Lung microvascular endothelial cell (primary cell): Measurements from ENCODE around the gene TMPRSS4. TPM values are rescaled to one million over a fixed set of nuclear protein-coding genes. Genes with fewer than 3 reads are reported as not detected.

Experiments
- DNase-seq, 2 donors: peaks; one replicate each; pipeline versions ENCODE4 v3.0.0 to v3.0.0-alpha.2; 2010; ENCODE audit warnings: low read depth in 2 of 2
- total RNA-seq: library from RNA; depleted of rRNA; stranded (reverse); fragments of >200 nt; gene quantifications from 2 replicates; pipeline ENCODE4 v1.2.1, GENCODE V29; 2014

The TMPRSS4 gene
- total RNA-seq, 1 donor from 2014 or later: not detected

DNA sequence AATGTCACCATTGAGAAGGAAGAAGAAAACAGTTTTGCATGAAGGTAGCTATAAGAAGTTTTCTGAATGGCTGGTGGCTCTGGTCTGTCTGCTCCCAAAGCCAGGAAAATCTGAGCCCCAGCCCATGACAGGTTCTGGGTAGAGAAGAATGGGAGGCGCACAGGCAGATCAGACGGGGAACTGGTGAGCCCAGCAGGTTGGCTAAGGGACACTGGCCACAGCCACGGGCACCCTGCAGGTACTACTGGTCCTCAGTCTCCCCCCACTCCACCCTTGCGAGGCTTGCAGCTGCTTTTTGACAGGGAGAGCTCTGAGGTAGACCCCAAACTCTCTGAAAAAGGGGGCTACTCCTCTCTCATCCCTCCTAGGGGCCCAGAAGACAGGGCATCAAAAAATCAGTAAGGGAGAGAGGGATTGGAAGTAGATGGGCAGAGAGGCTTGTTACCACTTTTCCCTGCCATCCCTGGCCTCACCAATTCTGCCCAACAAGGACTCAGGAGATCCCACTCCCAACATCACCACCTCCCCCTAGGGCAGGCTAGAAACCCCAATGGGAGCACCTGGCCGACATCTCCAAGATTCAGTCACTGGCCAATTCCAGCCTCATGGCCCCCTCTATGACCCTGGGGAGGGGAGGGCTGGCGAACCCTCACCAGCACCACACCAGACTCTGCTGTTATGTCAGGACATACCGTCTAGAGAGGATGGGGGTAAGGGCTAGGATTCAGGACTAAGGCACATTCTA is 58.3 kb downstream of the TMPRSS4 start:
- DNase-seq: no peak

DNA sequence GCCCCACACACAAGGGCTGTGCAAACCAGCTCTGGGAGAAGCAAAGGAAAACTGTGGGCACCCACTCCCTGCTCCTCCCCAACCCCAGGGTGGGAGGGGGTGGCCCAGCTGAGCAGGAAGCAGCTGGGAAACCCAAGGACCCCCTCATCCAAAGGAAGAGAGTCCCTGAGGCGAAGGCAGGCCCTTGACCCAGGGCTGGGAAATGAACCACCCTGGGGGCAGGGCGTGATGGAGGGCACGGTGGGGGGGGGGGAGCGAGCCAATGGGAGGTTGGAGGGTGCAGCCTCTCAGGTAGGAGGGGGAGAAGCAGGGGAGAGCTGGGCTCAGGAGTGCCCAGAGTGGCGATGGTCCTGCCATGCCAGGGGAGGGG is 58.9 kb downstream of the TMPRSS4 start:
- DNase-seq: no peak

DNA sequence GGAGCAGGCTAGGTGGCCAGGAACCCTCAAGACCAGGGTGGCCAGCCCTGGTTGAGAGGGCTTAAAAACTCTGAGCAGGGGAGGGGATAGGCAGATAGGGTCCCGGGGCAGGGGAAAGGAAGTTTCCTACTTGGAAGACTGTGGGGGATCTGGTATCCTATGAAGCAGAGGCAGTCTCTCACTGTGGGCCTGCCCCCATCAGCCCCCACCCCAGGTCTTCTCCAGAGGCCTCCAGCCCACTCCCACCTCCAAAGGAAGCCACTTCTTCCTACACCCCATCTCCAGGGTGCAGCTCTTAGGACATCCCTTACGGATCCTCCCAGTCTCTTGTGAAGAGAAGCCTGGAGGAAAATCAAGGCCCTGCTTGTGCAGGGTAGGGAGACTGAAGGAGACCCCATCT is 59.5 kb downstream of the TMPRSS4 start:
- no peak for DNase-seq

DNA sequence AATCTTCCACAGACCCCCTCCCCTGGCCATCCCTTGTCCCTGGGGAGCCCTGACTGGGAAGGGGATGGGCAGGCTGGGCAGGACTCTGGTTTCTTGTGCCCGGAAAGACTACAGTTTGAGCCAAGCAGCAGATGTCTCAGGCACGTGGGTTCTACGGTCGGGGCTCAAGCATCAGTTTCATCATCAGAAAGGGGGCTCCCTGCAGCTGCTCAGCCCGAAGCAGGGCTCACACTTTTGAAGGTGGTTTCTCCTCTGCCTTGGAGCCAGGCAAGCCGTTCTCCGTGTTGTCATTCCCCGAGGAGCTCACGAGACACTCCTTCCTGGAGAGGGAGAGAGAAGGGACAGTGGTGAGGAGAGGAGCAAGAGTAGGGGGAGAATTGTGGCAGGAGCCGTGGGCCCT is 59.9 kb downstream of the TMPRSS4 start:
- DNase-seq: no peak

DNA sequence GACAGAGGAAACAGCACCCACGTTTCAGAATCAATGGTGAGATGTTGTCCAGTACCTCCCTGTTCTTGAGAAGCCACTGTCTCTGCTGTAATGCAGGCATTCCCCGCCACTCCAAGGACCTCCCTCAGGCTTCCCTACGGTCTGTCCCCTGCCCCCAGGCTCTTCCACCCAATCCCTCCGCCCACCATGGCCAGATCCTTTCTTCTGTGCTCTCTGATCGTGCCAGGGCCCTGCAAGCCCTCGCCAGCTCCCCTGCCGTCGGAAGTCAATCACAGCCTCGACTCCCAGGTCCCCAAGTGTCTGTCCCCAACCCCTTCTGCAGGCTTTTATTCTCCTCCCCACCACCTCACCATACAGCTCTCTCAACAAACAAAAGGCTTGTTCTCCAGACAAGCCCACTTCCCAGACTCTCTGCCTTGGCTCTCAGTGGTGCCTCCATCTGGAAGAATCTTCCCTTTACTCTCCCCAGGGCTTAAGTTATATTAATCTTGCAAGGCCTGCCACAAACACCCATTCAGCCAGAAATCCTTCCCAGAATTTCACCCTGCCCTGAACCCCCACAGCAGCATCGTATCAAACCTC is 62.1 kb downstream of the TMPRSS4 start:
- no peak for DNase-seq

DNA sequence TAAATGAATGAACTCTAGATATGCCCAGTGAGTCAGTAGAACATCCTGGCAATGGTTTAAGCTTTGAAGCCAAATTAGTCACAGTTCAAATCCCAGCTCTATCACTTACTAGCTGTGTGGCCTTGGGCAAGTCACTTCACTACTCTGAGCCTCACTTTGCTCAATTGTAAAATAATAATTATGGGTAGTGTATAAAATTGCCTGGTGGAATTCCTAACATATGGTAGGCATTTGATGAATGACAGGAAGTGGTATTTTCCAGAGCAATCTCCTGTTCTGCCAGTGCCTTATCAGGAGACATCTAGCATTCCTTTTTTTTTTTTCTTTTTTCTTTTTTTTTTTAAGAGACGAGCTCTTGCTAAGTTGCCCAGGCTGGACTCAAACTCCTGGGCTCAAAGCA is 62.7 kb downstream of the TMPRSS4 start:
- DNase-seq: no peak

DNA sequence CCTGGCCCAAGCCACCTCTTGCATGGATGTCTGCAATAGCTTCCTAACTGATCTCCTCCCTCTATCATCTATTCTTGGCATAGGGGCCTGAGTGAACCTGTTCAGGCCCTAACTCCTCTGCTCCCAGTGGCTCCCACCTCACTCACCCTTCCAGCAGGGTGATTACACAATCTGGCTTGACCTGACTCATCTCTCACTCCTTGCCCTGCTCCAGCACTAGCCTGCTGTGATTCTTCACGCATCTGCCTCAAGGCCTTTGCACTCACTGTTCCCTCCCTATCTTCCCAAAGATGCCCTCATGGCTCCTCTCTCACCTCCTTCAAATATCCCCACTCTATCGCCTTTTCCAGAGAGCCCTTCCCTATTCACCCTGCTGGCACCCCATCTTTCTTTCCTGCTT is 65.2 kb downstream of the TMPRSS4 start:
- DNase-seq: no peak

DNA sequence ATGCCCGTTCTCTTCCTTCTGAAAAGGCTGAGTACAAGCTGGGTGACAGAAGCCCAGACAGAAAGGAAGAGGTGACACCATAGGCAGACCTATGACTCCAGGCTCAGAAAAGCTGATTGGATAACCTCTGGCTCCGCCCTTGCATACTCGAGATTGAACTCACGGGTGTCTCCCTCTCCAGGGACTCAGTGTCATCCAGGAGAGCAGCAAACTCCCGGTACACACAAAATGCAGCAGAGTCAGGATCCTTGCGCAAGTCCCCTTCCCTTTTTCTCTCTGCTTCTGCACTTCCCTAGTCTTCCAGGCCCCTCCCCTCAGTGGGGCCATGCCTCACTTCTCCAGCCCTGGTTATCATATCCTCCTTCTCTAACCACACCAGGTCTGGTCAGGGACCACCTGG is 65.9 kb downstream of the TMPRSS4 start:
- DNase-seq: no peak

DNA sequence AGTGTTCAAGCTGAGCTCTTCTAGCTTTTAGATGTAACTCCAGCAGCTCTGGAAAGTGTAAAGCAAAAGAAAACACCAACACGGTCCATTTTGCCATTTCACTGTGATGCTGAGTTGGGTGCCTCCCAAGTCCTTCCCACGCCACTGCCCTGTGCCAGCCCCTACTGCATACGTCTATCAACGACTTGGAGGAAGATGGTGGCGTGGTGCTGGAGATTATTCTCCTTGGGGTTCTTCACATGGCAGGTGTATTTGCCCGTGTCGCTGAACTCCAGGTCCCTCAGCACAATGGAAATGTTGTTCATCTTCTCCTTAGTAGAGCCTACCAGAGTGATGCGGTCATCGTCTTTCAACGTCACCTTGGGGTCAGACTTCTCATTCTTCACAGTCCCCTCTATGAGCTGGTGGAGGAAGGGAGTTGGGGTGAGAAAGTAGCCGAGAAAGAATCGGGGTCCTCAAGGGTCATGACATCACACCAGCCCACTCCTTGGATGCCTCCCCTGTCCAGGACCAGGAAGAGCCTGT is 66.8 kb downstream of the TMPRSS4 start:
- no peak for DNase-seq

DNA sequence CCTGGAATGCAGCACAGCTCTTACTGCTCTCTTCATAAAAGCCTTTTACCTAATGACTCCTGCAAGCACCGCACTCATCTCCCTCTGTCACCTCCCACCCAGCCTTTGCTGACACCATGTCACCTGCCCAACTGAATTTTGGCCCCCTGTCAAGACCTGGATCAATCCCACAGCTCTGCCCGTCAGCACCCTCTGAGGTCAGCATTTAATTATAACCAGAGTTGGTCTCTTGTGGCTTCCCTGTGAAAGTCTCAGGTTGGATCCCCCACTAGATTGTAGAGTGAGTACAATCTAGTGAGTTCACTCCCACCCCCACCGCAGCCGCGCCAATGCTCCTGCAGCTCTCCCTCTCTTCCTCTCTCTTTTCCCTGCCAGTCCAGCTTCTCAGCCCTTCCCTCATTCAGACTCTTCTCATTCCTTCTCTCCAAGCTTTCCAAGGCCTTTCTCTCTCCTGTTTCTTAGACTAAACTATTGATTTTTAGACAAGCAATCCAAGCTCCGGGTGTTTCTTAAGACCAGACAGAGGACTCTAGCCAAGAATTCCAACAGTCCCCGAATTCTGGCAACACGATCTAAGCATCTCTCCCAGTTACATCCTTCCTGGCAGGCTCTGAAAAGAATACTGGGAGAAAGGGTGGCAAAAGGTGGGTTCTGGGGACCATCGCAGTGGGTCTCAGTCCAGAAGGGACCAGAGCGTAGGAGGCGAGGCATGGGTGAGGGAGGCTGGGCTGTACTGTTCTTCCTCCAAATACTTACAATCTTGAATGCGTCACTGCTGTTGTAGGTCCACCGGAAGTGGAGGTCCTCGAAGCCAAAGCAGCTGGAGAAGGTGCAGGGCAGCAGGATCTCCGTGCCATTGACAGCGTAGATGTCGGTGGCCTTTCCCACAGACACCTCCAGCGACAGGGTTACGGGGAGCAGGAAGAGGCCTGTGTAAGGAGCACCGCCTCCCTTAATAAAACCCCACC is 67.7 kb downstream of the TMPRSS4 start:
- DNase-seq: no peak

DNA sequence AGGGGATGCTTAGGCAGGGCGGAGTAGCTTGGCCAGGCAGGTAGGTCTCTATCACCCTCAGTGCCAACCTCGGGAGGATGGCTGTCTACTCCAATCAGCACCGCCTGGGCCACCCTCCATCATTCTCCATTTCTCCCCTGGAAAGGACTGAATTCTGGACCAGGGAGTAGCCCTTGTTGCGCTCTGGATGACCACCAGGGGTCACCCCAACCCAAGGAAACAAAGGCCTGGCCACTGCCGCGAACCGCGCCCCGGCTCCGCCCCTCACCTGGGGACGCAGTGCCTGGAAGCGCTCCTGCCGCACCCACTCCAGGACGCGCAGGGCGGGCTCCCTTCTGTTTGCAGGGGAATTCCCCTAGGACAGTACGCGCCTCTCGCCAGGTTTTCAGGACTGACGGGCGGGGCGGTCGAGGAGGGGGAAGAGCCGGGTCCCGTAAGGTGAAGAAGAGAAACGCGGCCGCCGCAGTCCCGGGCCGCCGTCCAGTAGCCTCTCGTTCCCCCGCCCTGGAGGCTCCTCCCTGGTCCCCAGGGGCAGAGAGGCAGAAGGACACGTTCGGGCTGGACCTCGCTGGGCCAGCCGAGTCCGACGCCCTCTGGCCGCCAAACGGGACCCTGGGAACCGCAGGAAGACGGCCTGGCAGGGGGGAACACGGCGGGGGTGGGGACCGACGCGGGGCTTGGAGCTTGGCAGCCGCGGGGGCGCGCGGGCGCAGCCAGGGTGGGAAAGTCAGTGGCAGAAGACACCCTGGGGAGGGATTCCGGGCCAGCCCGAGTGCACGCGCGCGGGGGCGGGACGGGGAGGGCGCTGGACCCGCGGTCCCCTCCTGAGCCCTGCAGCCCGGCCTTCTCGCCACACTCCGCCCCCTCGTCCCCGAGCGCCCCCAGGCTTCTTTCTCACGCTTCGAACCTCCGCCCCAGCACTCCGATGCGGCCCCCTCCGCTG is 68.7 kb downstream of the TMPRSS4 start:
- DNase-seq: peak; percentile 58 to 78

DNA sequence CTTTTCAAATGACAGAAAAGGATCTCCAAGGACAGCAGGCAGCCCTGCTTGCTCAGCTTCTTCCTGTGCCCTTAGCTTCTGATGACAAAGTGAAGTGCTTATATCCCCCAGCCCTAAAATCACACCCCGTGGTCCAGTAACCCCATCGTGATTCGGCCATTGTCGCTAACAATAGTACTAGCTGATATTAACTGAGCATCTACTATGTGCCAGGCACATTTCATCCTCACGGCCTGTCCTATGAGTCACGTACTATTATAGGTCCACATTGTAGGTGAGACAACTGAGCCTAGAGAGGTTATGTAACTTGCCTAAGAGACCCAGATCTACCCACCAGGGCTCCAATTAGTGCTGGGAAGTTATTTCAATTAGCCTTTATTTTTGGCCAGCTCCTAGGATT is 69.7 kb downstream of the TMPRSS4 start:
- DNase-seq: no peak

DNA sequence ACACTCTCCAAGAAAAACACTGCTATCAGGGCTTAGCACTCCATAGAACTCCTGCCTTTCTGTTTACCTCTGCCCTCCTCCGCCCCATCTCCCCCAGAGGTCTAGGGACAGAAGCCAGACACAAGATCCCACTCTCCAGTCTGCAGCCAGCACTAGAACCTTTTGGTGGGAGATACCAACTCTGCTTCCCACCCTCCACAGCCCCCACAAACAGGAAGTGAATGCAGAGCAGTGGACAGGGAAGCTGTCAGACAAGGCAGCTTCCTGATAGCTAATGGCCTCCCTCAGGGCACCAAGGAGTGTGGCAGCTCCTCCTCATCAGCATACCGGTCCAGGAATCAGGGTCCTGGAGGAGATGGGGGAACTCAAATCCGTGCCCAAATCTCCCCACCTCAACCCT is 70.6 kb downstream of the TMPRSS4 start:
- no peak for DNase-seq

DNA sequence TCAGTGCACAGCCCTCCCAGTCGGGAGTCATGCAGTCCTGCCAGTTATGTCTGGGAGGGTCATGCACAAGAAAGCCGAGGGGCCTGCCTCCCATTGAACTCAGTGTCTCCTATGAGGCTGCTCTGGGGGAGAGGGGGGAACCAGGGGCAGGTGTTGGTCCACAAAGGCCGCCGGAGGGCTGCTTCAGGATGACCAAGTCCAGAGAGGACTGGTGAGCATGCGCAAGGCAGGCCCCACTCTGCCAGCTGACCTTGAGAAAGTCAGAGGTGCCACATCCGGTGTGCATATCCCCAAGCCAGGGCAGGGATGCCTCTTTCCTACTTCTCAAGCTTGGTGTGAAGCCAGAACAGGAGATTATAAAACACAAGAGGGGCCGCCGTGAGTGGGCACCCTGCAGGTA is 71.4 kb downstream of the TMPRSS4 start:
- no peak for DNase-seq

DNA sequence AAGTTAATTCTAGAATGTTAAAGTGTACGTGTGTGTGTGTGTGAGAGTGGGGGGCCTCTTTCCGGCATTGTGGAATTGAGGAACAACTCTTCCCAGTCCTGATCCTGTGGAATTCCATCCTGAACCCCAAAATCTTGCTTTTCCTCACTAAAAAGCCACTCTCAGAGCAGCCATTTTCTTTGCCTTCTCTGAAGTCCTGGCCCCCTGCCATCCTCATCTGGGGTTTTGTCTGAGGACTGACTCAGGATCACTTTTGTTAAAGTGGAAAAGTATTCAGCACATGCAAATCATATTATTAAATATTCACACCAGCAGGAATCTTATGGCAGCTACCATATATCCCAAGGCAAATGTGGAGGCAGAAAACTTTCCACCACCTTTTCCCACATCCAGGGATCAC is 72.0 kb downstream of the TMPRSS4 start:
- DNase-seq: no peak

DNA sequence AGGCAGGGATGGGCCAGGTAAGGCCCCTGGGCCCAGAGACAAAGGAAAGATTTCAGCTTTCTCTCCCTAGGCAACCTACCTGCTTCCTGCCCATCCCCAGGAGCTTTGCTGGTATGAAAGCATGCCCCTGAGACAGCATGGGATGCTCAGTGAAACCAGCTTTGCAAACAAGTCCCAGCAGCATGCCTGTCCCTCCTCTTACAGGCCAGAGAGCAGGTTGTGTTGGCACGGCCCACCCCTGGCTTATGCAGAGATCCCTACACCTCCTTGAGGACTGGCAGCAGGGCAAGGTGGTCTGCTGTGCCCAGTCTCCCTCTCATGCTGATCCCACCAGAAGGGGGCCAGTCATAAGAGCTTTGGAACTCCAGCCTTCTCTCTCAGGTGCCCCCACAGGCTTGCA is 72.6 kb downstream of the TMPRSS4 start:
- DNase-seq: no peak

DNA sequence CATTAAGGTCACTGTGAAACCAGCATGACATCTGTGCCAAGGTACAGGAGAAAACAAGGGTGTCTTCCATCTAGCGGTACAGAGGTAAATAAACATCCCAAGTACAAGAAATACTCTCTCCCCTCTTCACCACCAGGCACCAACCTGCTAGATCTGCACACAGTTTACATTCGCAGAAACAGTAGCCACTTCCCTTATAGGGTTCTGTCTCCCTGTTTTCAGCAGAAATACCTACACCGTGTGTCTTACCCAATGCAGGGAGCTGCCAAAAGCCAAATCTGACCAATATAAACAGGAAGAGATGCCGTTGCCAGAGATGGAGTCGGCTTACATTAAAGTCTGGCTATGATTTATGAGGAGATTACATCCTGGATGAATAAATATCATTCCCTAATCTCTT is 74.6 kb downstream of the TMPRSS4 start:
- no peak for DNase-seq

DNA sequence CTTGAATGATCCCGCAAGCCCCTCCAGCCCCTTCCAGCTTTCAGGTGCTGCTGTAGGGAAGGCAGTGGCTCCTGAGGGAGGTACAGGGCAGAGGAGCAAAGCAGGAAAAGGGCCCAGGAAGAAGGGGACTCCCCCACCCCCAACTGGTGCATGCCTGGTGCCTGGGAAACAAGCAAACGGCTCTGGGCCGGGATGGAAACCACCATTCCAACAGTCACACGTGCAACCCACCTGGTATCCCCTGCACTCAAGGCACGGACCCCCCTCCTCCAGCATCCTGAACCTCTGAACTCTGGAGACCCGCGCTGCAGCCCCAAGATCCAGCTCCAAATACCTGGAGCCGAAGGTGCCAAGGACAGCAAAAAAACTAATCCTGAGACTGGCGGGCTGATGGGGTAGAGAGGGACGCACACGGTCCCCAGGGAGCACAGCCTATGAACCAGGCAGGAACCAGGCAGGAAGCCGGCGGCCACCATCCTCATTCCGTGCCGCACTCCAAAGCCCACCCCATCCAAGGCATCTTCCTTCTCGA is 75.2 kb downstream of the TMPRSS4 start:
- no peak for DNase-seq

DNA sequence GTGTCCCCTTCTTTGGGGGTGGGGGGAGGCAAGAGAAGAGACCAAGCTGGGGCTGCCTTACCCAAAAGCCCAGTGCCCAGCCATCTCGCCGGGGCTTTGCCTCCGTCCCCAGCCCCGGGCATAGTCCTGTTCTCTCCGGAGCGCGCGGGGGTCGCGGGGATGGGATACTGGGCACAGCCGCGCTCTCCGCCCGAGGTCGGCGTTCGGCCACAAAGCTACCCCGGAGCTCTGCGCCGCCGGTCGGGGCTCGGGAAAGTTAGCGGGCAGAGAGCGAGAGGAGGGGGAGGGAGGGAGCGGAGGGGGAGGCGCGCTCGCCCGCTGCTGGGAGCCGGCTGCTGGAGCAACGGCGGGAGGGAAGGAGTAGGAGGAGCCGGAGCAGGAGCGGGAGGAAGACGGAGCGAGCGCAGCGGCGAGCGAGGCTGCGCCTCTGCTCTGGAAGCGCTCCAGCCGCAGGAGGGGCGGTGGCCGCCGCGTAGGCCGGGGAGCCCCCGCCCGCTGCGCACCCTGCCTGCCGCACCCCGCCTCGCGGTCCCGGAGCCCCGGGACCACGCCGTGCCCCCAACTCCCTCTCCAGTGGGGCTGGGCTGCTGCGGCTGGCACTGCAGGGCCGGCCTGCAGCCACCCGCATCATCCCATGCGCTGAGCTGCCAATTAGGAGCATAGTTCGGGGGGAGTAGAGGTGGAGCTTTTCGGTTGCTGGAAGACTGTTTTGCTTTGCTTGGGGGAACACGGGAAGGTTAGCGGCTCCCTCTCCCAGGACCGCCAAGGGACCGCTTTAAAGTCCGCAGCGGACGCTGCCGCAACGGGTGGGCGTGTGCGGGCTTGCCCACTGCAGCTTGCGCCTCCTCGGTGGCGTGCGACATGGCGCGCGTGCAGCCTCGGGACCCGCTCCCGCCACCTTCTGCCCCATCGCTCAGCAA is 75.9 kb downstream of the TMPRSS4 start, which contains the start of gene SCN4B:
TSS of gene SCN4B (minus strand) at position 272 of the 920 bp plus-strand sequence. CDS start at position 122, 150 bp downstream.
- peak in 1 of 2 donors; percentile 49 for DNase-seq

DNA sequence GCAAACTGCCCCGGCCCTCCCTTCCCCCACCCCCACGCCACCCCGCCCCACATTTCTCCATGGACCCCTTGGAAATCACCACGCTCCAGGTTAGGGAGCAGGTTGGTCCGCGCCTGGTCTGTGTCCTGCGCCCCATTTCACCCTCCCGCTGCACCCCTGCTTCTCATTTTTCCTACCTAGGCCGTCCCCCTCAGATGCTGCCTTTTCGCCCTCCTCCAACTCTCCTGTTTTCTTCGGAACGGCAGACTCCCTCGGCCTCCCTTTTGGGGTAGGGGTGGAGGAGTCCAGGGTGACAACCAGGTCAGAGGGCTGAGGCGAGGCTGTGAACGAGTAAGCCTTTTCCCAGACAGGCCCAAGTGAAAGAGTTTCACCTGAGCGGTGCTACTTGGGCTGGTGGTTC is 76.6 kb downstream of the TMPRSS4 start:
- DNase-seq: no peak
